KMS-11 (cell line): ENCODE results near the gene RFT1.
"Not testable (repeated sequence)": the region's sequence is repeated elsewhere in the genome, so short reads cannot be mapped to it uniquely, and the experiment has no call there.

Experiments
- H2AFZ ChIP-seq: fragments of 200-600 bp; sonication (generic); 2 replicates; pipeline ENCODE4 v1.6.1; 2016; ENCODE audit warnings: antibody characterized with exemption, mixed run types, low read depth
- H3K27ac ChIP-seq: fragments of 200-600 bp; sonication (generic); 2 replicates; pipeline ENCODE4 v1.6.1; 2016; ENCODE audit warnings: mild to moderate bottlenecking, mixed run types
- H3K27me3 ChIP-seq: fragments of 200-600 bp; sonication (generic); 2 replicates; pipeline ENCODE4 v1.6.1; 2017; ENCODE audit warnings: mild to moderate bottlenecking, low read depth, mixed run types, moderate library complexity; ENCODE audit not compliant: insufficient read depth
- H3K36me3 ChIP-seq: fragments of 200-600 bp; sonication (generic); 2 replicates; pipeline ENCODE4 v1.6.1; 2017; ENCODE audit warnings: mild to moderate bottlenecking, mixed run types; ENCODE audit not compliant: insufficient read depth
- H3K4me1 ChIP-seq: fragments of 200-600 bp; sonication (generic); 2 replicates; pipeline ENCODE4 v1.6.1; 2016; ENCODE audit warnings: mild to moderate bottlenecking, low read depth, mixed run types; ENCODE audit not compliant: poor library complexity, severe bottlenecking
- H3K4me2 ChIP-seq: fragments of 200-600 bp; sonication (generic); 2 replicates; pipeline ENCODE4 v1.7.0; 2016; ENCODE audit warnings: mild to moderate bottlenecking, mixed run types
- H3K4me3 ChIP-seq: fragments of 200-600 bp; sonication (generic); IDR thresholded peaks from 2 replicates; pipeline ENCODE4 v1.6.1; 2017; ENCODE audit warnings: low read depth, low read length, mixed read lengths; ENCODE audit not compliant: insufficient read depth
- H3K79me2 ChIP-seq: fragments of 200-600 bp; sonication (generic); 2 replicates; pipeline ENCODE4 v1.6.1; 2016; ENCODE audit warnings: low read depth, mixed run types; ENCODE audit not compliant: insufficient read depth
- H3K9ac ChIP-seq: fragments of 200-600 bp; sonication (generic); 2 replicates; pipeline ENCODE4 v1.6.1; 2016; ENCODE audit warnings: mild to moderate bottlenecking, mixed run types
- H4K20me1 ChIP-seq: fragments of 200-600 bp; sonication (generic); 2 replicates; pipeline ENCODE4 v1.6.1; 2016; ENCODE audit warnings: mild to moderate bottlenecking, mixed run types; ENCODE audit not compliant: insufficient read depth
- TF ChIP-seq, protein P1 (sequence below): fragments of 200-600 bp; sonication (generic); conservative IDR thresholded peaks from 2 replicates; pipeline ENCODE4 v1.6.1; 2017; ENCODE audit warnings: low read depth, mild to moderate bottlenecking, antibody characterized with exemption, low read length, moderate library complexity, mixed read lengths

RFT1 gene

DNA sequence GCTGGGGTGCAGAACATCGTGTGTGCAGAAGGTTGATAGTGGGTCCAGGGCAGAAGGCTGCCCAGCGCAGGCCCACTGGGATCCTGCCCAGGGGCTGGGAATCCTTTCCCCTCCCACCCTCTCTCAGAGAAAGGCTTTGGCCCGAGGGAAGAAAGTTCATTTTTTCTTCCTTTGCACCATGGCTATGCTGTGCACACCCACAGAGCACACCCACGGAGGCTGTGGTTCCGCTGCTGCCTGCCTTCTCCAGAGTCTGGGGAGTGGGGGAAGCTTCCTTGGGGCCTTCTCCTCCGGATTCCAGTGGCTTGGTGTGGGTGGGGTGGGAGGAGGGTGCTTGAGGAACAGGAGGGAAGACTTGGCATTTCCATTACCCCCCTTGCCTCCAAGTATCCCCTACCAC lies 23.7 kb upstream of the RFT1 start:
- H3K4me1 ChIP-seq = no peaks in the 10 kb centered on the region
- TF ChIP-seq, protein P1, sequence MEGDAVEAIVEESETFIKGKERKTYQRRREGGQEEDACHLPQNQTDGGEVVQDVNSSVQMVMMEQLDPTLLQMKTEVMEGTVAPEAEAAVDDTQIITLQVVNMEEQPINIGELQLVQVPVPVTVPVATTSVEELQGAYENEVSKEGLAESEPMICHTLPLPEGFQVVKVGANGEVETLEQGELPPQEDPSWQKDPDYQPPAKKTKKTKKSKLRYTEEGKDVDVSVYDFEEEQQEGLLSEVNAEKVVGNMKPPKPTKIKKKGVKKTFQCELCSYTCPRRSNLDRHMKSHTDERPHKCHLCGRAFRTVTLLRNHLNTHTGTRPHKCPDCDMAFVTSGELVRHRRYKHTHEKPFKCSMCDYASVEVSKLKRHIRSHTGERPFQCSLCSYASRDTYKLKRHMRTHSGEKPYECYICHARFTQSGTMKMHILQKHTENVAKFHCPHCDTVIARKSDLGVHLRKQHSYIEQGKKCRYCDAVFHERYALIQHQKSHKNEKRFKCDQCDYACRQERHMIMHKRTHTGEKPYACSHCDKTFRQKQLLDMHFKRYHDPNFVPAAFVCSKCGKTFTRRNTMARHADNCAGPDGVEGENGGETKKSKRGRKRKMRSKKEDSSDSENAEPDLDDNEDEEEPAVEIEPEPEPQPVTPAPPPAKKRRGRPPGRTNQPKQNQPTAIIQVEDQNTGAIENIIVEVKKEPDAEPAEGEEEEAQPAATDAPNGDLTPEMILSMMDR = no peak
- H3K79me2 ChIP-seq = no peaks in the 10 kb centered on the region
- no peaks in the 10 kb centered on the region for H3K27me3 ChIP-seq
- H2AFZ ChIP-seq = no peak overlapping the region
- no peak overlapping the region for H3K9ac ChIP-seq
- no peaks in the 10 kb centered on the region for H4K20me1 ChIP-seq
- no peak overlapping the region for H3K27ac ChIP-seq
- no peaks in the 10 kb centered on the region for H3K36me3 ChIP-seq
- no peak overlapping the region for H3K4me3 ChIP-seq
- no peak overlapping the region for H3K4me2 ChIP-seq

DNA sequence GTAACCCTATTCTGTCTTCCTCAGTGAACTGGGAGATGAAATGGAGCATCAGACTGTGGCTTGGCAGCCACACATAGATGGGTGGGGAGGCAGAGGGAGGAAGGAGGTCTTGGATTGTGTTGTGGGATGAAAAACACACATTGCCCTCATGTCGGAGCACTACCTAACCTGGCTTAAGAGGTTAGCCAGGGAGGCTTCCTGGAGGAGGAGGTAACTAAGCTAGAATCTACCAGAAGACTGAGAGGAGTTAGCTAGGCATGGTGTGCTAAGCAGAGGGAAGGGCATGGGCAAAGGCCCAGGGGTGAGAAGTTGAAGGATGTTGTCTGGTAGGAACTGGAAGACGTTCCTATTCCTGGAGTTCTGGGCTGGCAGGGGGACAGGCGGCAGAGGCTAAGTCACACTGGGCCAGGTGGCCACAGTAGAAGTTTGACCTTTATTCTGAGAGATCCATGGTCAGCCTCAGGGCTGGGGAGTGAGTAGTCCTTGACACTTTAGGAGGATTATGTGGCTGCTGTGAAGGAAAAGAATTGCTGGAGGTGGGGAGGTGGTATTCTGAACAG lies 23.1 kb upstream of the RFT1 start:
- H3K27ac ChIP-seq = no peak overlapping the region
- no peak overlapping the region for H3K9ac ChIP-seq
- H3K4me3 ChIP-seq = no peak overlapping the region
- no peaks in the 10 kb centered on the region for H4K20me1 ChIP-seq
- H3K4me2 ChIP-seq = no peak overlapping the region
- TF ChIP-seq, protein P1 = no peak
- no peaks in the 10 kb centered on the region for H3K4me1 ChIP-seq
- H2AFZ ChIP-seq = no peak overlapping the region
- H3K27me3 ChIP-seq = no peaks in the 10 kb centered on the region
- H3K79me2 ChIP-seq = no peaks in the 10 kb centered on the region
- no peaks in the 10 kb centered on the region for H3K36me3 ChIP-seq

DNA sequence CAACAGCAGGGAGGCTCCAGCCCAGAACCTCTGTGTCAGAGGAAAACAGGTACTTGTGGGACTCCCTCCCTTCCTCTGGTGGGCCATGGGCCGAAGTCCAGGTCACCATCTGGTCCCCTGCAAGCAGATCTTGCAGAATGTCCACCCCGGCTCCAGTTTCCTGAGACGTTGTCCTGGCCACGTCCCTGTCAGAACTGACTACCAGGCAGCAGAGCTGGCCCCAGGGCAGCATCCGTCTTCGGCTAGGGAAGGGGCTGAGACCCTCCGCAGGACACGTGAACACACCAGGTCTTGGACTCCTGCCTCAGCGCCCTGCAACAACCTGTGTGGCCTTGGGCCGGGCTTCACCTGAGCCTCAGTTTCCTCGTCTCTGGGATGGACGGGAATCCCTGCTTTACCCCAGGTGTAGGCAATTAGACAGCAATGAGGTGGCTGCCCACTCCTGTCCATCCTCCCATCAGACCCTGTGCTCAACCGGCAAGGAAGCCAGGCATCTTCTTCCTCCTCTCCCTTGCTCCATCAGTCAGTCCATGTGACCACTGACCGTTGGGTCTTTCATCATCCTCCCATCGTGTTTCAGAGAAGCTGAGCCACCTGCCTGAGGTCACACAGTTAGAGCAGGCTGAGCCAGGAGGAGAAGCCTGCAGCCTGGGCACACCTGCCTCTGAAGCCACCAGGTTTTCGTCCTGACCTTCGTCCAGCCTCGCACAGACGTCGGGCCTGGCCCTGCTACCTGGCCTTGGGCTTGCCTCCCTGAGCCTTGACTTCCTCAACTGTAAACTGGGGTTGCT lies 21.8 kb upstream of the RFT1 start:
- H3K27ac ChIP-seq = no peak overlapping the region

DNA sequence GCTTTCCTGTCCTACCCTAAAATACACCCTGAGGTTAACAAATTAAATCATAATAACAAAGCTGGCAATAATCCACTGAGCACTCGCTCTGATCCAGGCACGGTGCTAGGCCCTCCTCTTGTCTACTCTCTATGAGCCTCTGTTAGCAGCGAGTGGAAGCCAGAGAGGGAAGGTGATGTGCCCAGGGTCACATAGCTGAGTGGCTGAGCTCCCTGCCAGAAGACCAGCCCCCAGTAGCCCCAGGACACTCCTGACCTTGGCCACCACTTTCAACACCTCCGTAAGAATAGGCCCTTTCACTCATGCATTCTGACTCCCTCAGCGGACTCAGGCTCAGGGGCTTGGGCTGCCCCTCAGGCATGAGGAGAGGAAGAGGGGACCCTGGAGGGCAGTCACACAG lies 21.2 kb upstream of the RFT1 start:
- TF ChIP-seq, protein P1 = no peak
- no peaks in the 10 kb centered on the region for H4K20me1 ChIP-seq
- no peak overlapping the region for H2AFZ ChIP-seq
- no peaks in the 10 kb centered on the region for H3K36me3 ChIP-seq
- H3K27ac ChIP-seq = no peak overlapping the region
- no peaks in the 10 kb centered on the region for H3K4me1 ChIP-seq
- H3K4me2 ChIP-seq = no peak overlapping the region
- H3K4me3 ChIP-seq = no peak overlapping the region
- H3K9ac ChIP-seq = no peak overlapping the region
- no peaks in the 10 kb centered on the region for H3K27me3 ChIP-seq
- no peaks in the 10 kb centered on the region for H3K79me2 ChIP-seq

More for the DNA sequence above, 21.8 kb upstream of the RFT1 start:
- H4K20me1 ChIP-seq = no peaks in the 10 kb centered on the region
- H3K9ac ChIP-seq = no peak overlapping the region
- no peaks in the 10 kb centered on the region for H3K79me2 ChIP-seq
- TF ChIP-seq, protein P1 = no peak
- H3K4me3 ChIP-seq = no peak overlapping the region
- no peaks in the 10 kb centered on the region for H3K27me3 ChIP-seq
- H3K4me1 ChIP-seq = no peaks in the 10 kb centered on the region
- no peak overlapping the region for H3K4me2 ChIP-seq
- no peaks in the 10 kb centered on the region for H3K36me3 ChIP-seq
- no peak overlapping the region for H2AFZ ChIP-seq

DNA sequence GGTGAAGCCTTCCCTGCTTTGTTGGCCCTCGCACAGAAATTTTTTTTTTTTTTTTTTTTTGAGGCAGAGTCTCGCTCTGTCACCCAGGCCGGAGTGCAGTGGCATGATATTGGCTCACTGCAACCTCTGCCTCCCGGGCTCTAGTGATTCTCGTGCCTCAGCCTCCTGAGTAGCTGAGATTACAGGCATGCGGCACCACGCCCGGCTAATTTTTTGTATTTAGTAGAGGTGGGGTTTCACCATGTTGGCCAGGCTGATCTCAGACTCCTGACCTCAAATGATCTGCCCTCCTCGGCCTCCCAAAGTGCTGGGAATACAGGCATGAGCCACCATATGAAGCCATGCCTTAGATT lies 20.8 kb upstream of the RFT1 start:
- not testable (repeated sequence) for H3K79me2 ChIP-seq, H3K27ac ChIP-seq, H3K9ac ChIP-seq, H3K27me3 ChIP-seq, H3K36me3 ChIP-seq, H3K4me2 ChIP-seq, H4K20me1 ChIP-seq, H2AFZ ChIP-seq, H3K4me1 ChIP-seq, H3K4me3 ChIP-seq
